Measurements from ENCODE around the gene NDRG3. TPM values are rescaled to one million over a fixed set of nuclear protein-coding genes. Genes with fewer than 3 reads are reported as not detected.

Gene NDRG3
- total and polyA plus RNA-seq, 10 of the 15 experiments (the other 5 are each of a cell fraction or from before 2014, with no cell fraction given) = 11.2 to 29.7 (median 14.9) TPM

DNA sequence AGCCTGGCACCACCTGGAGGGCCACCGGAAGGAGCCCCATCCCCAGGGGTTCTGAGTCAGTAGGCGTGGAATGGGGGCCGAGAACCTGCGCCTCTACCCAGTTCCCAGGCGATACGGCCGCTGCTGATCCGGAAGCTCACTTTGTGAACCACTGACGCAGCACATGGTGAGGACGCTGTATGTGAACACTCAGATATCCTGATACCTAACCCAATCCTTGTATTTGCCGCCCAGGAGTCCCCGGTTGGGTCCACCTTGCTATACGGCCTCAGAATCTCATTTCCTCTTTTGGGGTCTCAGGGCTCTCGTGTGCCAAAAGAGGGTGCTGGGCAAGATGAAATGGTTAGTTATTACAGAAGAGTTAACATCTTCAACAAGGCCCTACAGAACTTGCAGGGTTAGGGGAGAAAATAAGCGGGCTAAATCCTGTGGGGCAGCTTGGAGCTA lies 140.9 kb downstream of the NDRG3 start (continued):
- TF ChIP-seq, protein P1, sequence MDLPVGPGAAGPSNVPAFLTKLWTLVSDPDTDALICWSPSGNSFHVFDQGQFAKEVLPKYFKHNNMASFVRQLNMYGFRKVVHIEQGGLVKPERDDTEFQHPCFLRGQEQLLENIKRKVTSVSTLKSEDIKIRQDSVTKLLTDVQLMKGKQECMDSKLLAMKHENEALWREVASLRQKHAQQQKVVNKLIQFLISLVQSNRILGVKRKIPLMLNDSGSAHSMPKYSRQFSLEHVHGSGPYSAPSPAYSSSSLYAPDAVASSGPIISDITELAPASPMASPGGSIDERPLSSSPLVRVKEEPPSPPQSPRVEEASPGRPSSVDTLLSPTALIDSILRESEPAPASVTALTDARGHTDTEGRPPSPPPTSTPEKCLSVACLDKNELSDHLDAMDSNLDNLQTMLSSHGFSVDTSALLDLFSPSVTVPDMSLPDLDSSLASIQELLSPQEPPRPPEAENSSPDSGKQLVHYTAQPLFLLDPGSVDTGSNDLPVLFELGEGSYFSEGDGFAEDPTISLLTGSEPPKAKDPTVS (IDR thresholded peaks at IDR 0.05; ENCODE audit: low read depth, low read length) = no peak
- peak; percentile 76 to 83; a peak in 3 of 4 replicates for TF ChIP-seq IKZF2 (IDR thresholded peaks at IDR 0.05)
- TF ChIP-seq RBBP5 (conservative IDR thresholded peaks at IDR 0.05) = no peak
- no peak for TF ChIP-seq ZNF274 (IDR thresholded peaks at IDR 0.05; ENCODE audit: insufficient read depth, insufficient read length)
- TF ChIP-seq, protein P2, sequence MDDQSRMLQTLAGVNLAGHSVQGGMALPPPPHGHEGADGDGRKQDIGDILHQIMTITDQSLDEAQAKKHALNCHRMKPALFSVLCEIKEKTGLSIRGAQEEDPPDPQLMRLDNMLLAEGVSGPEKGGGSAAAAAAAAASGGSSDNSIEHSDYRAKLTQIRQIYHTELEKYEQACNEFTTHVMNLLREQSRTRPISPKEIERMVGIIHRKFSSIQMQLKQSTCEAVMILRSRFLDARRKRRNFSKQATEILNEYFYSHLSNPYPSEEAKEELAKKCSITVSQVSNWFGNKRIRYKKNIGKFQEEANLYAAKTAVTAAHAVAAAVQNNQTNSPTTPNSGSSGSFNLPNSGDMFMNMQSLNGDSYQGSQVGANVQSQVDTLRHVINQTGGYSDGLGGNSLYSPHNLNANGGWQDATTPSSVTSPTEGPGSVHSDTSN (IDR thresholded peaks at IDR 0.05; ENCODE audit: insufficient replicate concordance, low read depth, low read length) = no peak
- TF ChIP-seq SPI1 (IDR thresholded peaks at IDR 0.05; ENCODE audit: borderline replicate concordance, insufficient read depth, low read depth, low read length) = peak; percentile 96
- TF ChIP-seq TBL1XR1 (IDR thresholded peaks at IDR 0.05; ENCODE audit: low read depth, low read length) = peak; percentile 49; the same call in 1 of the 2 replicates
- peak; percentile 39; the same call in 1 of the 2 replicates for TF ChIP-seq NFIC (IDR thresholded peaks at IDR 0.05; ENCODE audit: low read depth, low read length)
- peak; percentile 24; the same call in 1 of the 2 replicates for TF ChIP-seq LARP7 (IDR thresholded peaks at IDR 0.05)
- TF ChIP-seq MXI1 (IDR thresholded peaks at IDR 0.05; ENCODE audit: low read depth, low read length) = peak; percentile 76; the same call in 1 of the 2 replicates
- peak; percentile 94 for TF ChIP-seq SMAD1 (IDR thresholded peaks at IDR 0.05; ENCODE audit: low read depth, partially characterized antibody)
- TF ChIP-seq CBFB (IDR thresholded peaks at IDR 0.05; ENCODE audit: low read depth) = no peak
- no peak for TF ChIP-seq CHD4 (IDR thresholded peaks at IDR 0.05)
- TF ChIP-seq TCF12 (IDR thresholded peaks at IDR 0.05; ENCODE audit: low read depth, low read length) = 0 out of 2 replicates have a peak, but pooled peaks have one; percentile 39
- TF ChIP-seq, protein P3, sequence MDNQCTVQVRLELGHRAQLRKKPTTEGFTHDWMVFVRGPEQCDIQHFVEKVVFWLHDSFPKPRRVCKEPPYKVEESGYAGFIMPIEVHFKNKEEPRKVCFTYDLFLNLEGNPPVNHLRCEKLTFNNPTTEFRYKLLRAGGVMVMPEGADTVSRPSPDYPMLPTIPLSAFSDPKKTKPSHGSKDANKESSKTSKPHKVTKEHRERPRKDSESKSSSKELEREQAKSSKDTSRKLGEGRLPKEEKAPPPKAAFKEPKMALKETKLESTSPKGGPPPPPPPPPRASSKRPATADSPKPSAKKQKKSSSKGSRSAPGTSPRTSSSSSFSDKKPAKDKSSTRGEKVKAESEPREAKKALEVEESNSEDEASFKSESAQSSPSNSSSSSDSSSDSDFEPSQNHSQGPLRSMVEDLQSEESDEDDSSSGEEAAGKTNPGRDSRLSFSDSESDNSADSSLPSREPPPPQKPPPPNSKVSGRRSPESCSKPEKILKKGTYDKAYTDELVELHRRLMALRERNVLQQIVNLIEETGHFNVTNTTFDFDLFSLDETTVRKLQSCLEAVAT (IDR thresholded peaks at IDR 0.05) = peak; percentile 94
- TF ChIP-seq RAD51 (IDR thresholded peaks at IDR 0.05) = peak; percentile 38; the same call in 1 of the 2 replicates
- TF ChIP-seq, protein P4, sequence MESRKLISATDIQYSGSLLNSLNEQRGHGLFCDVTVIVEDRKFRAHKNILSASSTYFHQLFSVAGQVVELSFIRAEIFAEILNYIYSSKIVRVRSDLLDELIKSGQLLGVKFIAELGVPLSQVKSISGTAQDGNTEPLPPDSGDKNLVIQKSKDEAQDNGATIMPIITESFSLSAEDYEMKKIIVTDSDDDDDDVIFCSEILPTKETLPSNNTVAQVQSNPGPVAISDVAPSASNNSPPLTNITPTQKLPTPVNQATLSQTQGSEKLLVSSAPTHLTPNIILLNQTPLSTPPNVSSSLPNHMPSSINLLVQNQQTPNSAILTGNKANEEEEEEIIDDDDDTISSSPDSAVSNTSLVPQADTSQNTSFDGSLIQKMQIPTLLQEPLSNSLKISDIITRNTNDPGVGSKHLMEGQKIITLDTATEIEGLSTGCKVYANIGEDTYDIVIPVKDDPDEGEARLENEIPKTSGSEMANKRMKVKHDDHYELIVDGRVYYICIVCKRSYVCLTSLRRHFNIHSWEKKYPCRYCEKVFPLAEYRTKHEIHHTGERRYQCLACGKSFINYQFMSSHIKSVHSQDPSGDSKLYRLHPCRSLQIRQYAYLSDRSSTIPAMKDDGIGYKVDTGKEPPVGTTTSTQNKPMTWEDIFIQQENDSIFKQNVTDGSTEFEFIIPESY (IDR thresholded peaks at IDR 0.05) = no peak
- no peak for TF ChIP-seq BHLHE40 (IDR thresholded peaks at IDR 0.05; ENCODE audit: borderline replicate concordance in 1 of 2, low read depth in 2 of 2, low read length in 1 of 2)
- TF ChIP-seq ZNF384 (IDR thresholded peaks at IDR 0.05; ENCODE audit: borderline replicate concordance, low read depth, low read length) = no peak; the same call in 1 of the 2 replicates
- no peak; the same call in 1 of the 2 replicates for TF ChIP-seq YY1 (IDR thresholded peaks at IDR 0.05; ENCODE audit: low read depth, low read length)
- TF ChIP-seq NR2C2 (IDR thresholded peaks at IDR 0.05; ENCODE audit: borderline replicate concordance, control insufficient read depth, insufficient read length, low read depth) = no peak
- TF ChIP-seq, protein P5, sequence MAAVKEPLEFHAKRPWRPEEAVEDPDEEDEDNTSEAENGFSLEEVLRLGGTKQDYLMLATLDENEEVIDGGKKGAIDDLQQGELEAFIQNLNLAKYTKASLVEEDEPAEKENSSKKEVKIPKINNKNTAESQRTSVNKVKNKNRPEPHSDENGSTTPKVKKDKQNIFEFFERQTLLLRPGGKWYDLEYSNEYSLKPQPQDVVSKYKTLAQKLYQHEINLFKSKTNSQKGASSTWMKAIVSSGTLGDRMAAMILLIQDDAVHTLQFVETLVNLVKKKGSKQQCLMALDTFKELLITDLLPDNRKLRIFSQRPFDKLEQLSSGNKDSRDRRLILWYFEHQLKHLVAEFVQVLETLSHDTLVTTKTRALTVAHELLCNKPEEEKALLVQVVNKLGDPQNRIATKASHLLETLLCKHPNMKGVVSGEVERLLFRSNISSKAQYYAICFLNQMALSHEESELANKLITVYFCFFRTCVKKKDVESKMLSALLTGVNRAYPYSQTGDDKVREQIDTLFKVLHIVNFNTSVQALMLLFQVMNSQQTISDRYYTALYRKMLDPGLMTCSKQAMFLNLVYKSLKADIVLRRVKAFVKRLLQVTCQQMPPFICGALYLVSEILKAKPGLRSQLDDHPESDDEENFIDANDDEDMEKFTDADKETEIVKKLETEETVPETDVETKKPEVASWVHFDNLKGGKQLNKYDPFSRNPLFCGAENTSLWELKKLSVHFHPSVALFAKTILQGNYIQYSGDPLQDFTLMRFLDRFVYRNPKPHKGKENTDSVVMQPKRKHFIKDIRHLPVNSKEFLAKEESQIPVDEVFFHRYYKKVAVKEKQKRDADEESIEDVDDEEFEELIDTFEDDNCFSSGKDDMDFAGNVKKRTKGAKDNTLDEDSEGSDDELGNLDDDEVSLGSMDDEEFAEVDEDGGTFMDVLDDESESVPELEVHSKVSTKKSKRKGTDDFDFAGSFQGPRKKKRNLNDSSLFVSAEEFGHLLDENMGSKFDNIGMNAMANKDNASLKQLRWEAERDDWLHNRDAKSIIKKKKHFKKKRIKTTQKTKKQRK (IDR thresholded peaks at IDR 0.05; ENCODE audit: low read depth, low read length) = no peak
